A673 (cell line): ENCODE data around the gene SMIM35.

ENCODE experiments used
- CTCF ChIP-seq: fragments of 300-800, 200-600 bp; sonication (generic); conservative IDR thresholded peaks from 2 replicates; pipeline ENCODE4 v1.5.1; 2017; ENCODE audit warnings: low read depth, mild to moderate bottlenecking, antibody characterized with exemption, low read length, moderate library complexity, mixed read lengths
- EZH2 ChIP-seq: fragments of 200-600 bp; sonication (generic); IDR thresholded peaks from 2 replicates; pipeline ENCODE4 v1.6.1; 2017; ENCODE audit warnings: borderline replicate concordance, low read depth, mild to moderate bottlenecking, mixed read lengths, antibody characterized with exemption, low read length; ENCODE audit not compliant: poor library complexity, severe bottlenecking

DNA sequence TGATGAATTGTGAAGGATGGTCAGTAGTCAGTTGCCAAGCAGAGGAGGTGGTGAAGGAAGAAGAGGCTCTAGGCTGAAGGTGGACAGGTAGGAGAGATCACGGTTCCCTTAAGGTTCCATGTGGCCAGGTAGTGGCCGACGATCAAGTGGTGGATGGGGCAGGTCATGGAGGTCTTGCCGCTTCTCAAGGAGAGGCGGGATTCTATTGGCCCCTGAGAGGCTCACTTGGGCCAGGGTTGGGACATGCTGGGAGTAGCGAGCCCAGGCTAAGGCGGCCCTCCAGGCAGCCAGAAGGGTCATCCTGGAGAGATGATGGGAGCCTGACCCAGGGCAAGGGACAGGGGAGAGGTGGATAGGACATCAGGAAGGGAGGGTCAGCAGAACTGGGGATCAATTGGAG, 30.8 kb downstream of the SMIM35 start:
- TF ChIP-seq CTCF: no peak
- TF ChIP-seq EZH2: no peak
